Measurements from ENCODE around the gene SAMD4A. TPM values are rescaled to one million over a fixed set of nuclear protein-coding genes. Genes with fewer than 3 reads are reported as not detected.
"Not testable (repeated sequence)": the region's sequence is repeated elsewhere in the genome, so short reads cannot be mapped to it uniquely, and the experiment has no call there.

Gene SAMD4A
- total RNA-seq, 1 donor from 2014 or later = 14.4 TPM

DNA sequence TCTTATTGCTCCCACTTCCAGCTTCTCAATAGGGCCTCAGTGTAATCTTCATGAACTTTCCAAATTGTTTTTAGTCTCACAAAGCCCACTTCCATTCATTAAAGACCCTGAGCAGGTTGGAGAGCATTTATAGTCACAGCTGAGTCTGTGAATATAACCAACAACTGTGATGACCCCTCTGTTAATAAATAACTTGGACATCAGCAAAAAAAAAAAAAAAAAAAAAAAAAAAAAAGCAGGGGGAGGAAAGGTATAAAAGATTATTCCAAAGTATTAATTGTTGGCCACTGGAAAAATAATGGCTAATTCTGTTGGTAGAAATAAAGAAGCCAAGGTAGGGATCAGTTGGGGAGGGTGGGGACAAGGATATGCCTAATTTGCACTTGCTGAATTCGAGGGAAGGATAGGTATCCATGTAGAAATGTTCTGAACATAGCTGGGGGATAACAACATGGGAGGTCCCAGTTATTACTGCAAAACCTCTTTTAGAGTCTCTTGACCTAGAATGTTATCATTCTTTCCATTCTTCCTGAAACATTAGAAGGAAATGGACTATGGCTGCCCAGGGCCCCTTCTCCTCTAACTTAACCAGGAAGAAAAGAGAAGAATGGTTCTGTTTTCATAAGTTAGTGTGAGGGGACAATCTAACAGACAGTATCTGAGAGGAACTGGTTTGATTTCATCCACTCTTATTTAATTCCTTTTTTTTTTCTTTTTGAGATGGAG lies 56.5 kb downstream of the SAMD4A start:
- no peak overlapping the region for H3K27ac Mint-ChIP-seq
- TF ChIP-seq, protein P1, sequence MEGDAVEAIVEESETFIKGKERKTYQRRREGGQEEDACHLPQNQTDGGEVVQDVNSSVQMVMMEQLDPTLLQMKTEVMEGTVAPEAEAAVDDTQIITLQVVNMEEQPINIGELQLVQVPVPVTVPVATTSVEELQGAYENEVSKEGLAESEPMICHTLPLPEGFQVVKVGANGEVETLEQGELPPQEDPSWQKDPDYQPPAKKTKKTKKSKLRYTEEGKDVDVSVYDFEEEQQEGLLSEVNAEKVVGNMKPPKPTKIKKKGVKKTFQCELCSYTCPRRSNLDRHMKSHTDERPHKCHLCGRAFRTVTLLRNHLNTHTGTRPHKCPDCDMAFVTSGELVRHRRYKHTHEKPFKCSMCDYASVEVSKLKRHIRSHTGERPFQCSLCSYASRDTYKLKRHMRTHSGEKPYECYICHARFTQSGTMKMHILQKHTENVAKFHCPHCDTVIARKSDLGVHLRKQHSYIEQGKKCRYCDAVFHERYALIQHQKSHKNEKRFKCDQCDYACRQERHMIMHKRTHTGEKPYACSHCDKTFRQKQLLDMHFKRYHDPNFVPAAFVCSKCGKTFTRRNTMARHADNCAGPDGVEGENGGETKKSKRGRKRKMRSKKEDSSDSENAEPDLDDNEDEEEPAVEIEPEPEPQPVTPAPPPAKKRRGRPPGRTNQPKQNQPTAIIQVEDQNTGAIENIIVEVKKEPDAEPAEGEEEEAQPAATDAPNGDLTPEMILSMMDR (conservative IDR thresholded peaks at IDR 0.05) = no peak
- peaks cover 60% of the 10 kb centered on the region for H3K4me1 Mint-ChIP-seq (ENCODE audit: unreplicated experiment)
- no peaks in the 10 kb centered on the region for H3K9me3 Mint-ChIP-seq
- H3K36me3 Mint-ChIP-seq = no peaks in the 10 kb centered on the region
- no peaks in the 10 kb centered on the region for H3K27me3 Mint-ChIP-seq
- no peak overlapping the region for H3K4me3 Mint-ChIP-seq
- DNase-seq (ENCODE audit: extremely low spot score, unreplicated experiment) = no peak

DNA sequence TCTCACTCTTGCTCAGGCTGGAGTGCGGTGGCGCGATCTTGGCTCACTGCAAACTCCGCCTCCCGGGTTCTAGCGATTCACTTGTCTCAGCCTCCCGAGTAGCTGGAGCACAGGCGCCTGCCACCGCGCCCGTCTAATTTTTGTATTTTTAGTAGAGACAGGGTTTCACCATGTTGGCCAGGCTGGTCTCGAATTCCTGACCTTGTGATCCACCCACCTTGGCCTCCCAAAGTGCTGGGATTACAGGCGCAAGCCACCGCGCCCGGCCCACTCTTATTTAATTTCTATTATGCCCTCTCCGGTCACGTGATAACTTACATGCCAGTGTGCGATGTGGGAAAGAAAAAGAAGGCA lies 57.1 kb downstream of the SAMD4A start:
- H3K9me3 Mint-ChIP-seq; DNase-seq (ENCODE audit: extremely low spot score, unreplicated experiment); H3K27me3 Mint-ChIP-seq; H3K36me3 Mint-ChIP-seq: not testable (repeated sequence)
- Mint-ChIP-seq H3K4me3 (peak overlapping the region; percentile 9), H3K4me1 (ENCODE audit: unreplicated experiment) (peaks cover 60% of the 10 kb centered on the region), H3K27ac (peak overlapping the region; percentile 91)

DNA sequence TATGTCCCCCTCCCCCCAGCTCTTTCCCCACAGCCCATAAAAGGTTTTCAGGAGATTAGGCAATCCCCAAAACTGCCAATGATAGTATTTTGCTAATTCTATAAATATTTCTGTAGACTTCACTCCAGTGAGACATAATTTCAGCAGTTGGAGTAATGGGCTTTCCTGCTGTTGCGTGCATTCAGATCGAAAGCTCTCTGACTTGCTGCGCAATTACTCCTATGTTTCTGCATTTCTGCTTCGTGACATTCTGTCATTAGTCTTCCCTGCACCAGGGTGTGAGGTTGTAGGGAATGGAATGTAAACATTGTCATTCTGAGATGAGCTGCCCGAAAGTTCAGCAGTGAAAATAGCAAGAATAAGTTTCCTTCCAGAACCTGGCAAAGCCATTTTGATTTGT lies 58.2 kb downstream of the SAMD4A start:
- TF ChIP-seq, protein P1 (conservative IDR thresholded peaks at IDR 0.05) = no peak
- H3K4me3 Mint-ChIP-seq = peak overlapping the region; percentile 75
- no peaks in the 10 kb centered on the region for H3K27me3 Mint-ChIP-seq
- no peak for DNase-seq (ENCODE audit: extremely low spot score, unreplicated experiment)
- H3K36me3 Mint-ChIP-seq = no peaks in the 10 kb centered on the region
- peaks cover 60% of the 10 kb centered on the region for H3K4me1 Mint-ChIP-seq (ENCODE audit: unreplicated experiment)
- peak overlapping the region; percentile 91 for H3K27ac Mint-ChIP-seq
- H3K9me3 Mint-ChIP-seq = no peaks in the 10 kb centered on the region

DNA sequence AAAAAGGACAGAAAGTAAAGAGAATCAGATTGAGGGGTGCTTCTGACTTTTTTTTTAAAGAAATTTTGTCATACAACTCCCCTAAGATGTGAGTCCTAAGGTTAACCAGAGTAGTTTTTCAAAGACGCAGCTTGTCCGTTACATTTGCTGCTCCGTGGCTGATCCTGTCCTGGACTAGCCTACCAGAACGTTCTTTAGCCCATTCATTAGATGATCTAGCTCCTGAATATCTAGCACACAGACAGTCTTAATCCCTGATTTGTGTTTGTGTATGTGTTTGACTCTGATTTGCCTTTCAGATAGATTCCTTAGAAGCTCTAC lies 60.3 kb downstream of the SAMD4A start:
- no peaks in the 10 kb centered on the region for H3K9me3 Mint-ChIP-seq
- H3K27me3 Mint-ChIP-seq = no peaks in the 10 kb centered on the region
- H3K36me3 Mint-ChIP-seq = no peaks in the 10 kb centered on the region
- DNase-seq (ENCODE audit: extremely low spot score, unreplicated experiment) = no peak
- H3K4me1 Mint-ChIP-seq (ENCODE audit: unreplicated experiment) = peaks cover 53% of the 10 kb centered on the region
- TF ChIP-seq, protein P1 (conservative IDR thresholded peaks at IDR 0.05) = no peak
- H3K4me3 Mint-ChIP-seq = peak overlapping the region; percentile 44
- peak overlapping the region; percentile 69 for H3K27ac Mint-ChIP-seq

DNA sequence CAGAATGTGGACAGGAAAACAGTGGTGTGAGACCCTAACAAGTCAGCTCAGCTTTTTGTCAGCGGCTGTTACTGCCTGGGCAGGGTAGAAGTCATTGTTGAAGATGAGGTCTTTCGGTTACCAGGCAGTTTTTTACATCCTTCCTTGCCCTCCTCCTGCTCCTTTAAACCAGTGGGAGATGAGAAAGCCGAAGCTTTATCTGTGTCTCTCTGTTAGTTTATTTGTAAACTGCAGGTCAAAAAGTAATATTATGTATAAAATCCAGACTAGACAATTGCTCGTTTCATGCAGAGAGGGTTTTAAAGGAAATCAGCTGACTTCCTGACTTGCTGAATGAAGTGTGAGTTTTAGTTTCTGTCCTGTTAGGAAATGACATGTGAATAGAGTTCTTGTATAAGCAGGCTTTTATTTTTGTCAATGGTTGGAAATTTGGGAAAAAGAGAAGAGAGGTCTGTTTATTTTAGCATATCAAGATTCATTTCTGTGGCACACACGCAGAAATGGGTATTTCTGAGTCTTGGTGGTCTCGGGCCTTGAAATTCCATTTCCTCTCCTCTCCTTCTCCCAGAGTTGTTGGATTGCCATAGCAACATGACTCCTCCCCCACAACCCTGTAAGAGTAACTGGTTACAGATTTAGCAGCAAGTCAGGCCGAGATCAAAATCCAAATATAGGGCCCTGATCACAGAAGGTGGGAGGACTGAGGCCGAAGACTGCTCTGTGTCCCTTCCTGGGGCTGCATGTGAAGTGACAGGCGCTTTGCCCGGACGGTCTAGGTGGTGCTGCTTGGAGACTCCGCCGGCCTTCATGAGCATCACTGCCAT lies 60.8 kb downstream of the SAMD4A start:
- H3K9me3 Mint-ChIP-seq = no peaks in the 10 kb centered on the region
- DNase-seq (ENCODE audit: extremely low spot score, unreplicated experiment) = no peak
- peak overlapping the region; percentile 69 for H3K27ac Mint-ChIP-seq
- H3K27me3 Mint-ChIP-seq = no peaks in the 10 kb centered on the region
- H3K36me3 Mint-ChIP-seq = no peaks in the 10 kb centered on the region
- H3K4me1 Mint-ChIP-seq (ENCODE audit: unreplicated experiment) = peaks cover 49% of the 10 kb centered on the region
- peak overlapping the region; percentile 44 for H3K4me3 Mint-ChIP-seq
- TF ChIP-seq, protein P1 (conservative IDR thresholded peaks at IDR 0.05) = no peak

DNA sequence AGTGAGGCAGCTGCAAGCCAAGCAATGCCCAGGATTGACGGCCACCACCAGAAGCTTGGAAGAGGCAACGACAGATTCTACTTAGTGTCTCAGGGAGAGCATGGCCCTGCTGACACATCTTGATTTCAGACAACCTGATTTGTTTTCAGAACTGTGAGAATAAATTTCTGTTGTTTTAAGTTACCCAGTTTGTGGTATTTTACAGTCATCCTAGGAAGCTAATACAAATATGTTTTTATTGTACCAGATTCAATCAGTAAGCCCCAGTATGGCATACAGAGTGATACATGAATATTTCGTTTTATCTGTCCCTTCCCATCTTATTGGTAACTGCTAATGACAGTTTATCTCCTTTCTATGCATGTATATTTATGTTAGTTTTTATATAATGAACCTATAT lies 62.3 kb downstream of the SAMD4A start:
- TF ChIP-seq, protein P1 (conservative IDR thresholded peaks at IDR 0.05) = no peak
- no peak overlapping the region for H3K27ac Mint-ChIP-seq
- H3K4me1 Mint-ChIP-seq (ENCODE audit: unreplicated experiment) = peaks cover 43% of the 10 kb centered on the region
- no peaks in the 10 kb centered on the region for H3K9me3 Mint-ChIP-seq
- no peaks in the 10 kb centered on the region for H3K36me3 Mint-ChIP-seq
- DNase-seq (ENCODE audit: extremely low spot score, unreplicated experiment) = no peak
- no peak overlapping the region for H3K4me3 Mint-ChIP-seq
- H3K27me3 Mint-ChIP-seq = no peaks in the 10 kb centered on the region
